Activated naive CD8-positive, alpha-beta T cell (primary cell): ENCODE measurements around the gene PGAP3.

Experiments used
- H3K27ac Mint-ChIP-seq: one replicate; pipeline ENCODE4 v1.8.0; 2021; ENCODE audit warnings: mixed read lengths
- H3K27me3 Mint-ChIP-seq: one replicate; pipeline ENCODE4 v1.8.0; 2021; ENCODE audit warnings: mixed read lengths
- H3K36me3 Mint-ChIP-seq: one replicate; pipeline ENCODE4 v1.8.0; 2021; ENCODE audit warnings: mixed read lengths
- H3K4me1 Mint-ChIP-seq: one replicate; pipeline ENCODE4 v1.8.0; 2021; ENCODE audit warnings: low read depth, mixed read lengths
- H3K4me3 Mint-ChIP-seq: one replicate; pipeline ENCODE4 v1.8.0; 2021; ENCODE audit warnings: mild to moderate bottlenecking, mixed read lengths
- H3K9me3 Mint-ChIP-seq: one replicate; pipeline ENCODE4 v1.8.0; 2021; ENCODE audit warnings: low read depth, mixed read lengths

PGAP3 gene

DNA sequence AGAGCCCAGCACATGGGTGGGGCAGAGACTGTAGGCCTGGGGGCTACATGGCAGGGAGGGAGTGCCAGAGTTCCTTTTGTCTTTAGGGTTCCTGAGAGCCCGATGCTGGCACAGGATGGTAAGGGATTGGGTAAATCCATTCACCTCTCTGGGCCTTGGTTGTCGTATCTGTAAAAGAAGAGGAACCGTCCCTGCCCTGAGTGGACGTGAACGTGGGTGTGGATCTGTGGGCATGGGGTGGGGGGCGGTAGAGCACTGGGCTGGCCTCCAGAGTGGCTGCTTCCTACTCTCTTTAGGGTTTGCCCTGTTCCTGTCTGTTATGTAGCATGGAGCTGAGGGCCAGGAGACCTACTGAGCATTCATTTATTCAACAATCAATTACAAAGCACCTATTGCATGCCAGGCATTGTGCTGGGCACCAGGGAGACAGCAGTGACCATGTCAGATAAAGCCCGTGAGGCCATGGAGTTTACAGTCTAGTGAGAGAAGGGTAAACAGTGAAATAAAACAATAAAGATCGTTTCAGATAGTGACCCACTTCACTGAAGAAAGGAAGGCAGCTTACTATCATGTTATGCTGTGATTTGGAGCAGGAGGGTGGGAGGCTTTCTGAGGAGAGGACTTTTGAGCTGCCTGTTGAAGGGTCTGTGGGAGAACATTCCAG is 35.8 kb downstream of the PGAP3 start:
- H3K4me3 Mint-ChIP-seq, result peak overlapping the region; percentile 43
- H3K4me1 Mint-ChIP-seq, result peaks cover 56% of the 10 kb centered on the region
- peak overlapping the region; percentile 70 for H3K27ac Mint-ChIP-seq
- H3K27me3 Mint-ChIP-seq, result no peaks in the 10 kb centered on the region
- no peaks in the 10 kb centered on the region for H3K36me3 Mint-ChIP-seq
- H3K9me3 Mint-ChIP-seq, result no peaks in the 10 kb centered on the region

DNA sequence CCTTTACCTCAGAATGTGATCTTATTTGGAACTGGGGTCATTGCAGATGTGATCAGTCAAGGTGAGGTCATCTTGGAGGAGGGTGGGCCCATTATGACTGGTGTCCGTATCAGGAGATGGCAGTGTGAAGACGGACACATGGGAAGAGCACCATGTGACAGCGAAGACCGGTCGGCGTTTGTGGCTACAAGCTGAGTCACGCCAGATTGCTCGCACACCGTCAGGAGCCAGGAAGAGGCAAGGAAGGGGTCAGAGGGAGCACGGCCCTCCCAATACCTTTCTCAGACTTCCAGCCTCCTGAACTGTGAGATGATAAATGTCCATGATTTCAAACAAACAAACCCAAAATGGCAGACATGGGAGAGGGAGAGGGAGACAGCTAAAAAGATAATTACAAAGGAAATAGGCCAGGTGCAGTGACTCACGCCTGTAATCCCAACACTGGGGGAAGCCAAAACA is 37.7 kb downstream of the PGAP3 start:
- peaks cover 57% of the 10 kb centered on the region for H3K4me1 Mint-ChIP-seq
- H3K27me3 Mint-ChIP-seq, result no peaks in the 10 kb centered on the region
- H3K36me3 Mint-ChIP-seq, result no peaks in the 10 kb centered on the region
- H3K4me3 Mint-ChIP-seq, result no peak overlapping the region
- no peaks in the 10 kb centered on the region for H3K9me3 Mint-ChIP-seq
- peak overlapping the region; percentile 59 for H3K27ac Mint-ChIP-seq

DNA sequence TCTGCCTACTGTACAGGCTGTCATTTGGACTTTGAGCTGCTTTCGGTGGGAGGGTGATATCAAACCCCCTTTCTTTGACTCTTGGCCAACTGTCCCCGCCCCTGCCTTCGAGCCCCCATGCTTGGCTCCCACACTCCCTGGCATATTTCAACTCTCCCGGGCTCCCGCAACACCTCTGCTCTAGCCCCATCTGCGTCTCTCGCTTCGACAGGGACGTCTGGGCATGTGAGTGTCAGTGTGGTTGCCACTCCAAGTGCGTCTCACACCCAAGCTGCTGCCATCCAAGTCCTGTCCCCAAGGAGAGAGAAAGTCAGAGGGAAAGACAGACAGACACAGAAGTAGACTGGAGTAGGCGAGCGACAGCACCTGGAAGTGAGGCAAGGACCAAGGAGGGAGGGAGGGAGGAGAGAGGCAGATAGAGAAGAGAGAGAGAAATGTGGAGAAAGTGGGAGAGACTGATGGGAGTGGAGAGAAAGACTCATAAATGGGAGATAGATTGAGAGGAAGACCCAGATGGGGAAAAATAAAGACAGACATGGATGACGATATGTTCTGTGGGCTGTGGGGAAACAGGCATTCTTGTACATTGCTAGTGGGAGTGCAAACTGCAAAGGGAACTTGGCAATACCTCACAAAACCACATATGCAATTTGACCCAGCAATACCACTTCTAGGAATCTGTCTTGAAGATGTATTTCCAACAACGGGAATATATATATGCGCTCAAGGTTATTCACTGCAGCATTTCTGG is 39.1 kb downstream of the PGAP3 start:
- peaks cover 54% of the 10 kb centered on the region for H3K4me1 Mint-ChIP-seq
- no peaks in the 10 kb centered on the region for H3K27me3 Mint-ChIP-seq
- peak overlapping the region; percentile 41 for H3K27ac Mint-ChIP-seq
- no peak overlapping the region for H3K4me3 Mint-ChIP-seq
- H3K36me3 Mint-ChIP-seq, result no peaks in the 10 kb centered on the region
- no peaks in the 10 kb centered on the region for H3K9me3 Mint-ChIP-seq

DNA sequence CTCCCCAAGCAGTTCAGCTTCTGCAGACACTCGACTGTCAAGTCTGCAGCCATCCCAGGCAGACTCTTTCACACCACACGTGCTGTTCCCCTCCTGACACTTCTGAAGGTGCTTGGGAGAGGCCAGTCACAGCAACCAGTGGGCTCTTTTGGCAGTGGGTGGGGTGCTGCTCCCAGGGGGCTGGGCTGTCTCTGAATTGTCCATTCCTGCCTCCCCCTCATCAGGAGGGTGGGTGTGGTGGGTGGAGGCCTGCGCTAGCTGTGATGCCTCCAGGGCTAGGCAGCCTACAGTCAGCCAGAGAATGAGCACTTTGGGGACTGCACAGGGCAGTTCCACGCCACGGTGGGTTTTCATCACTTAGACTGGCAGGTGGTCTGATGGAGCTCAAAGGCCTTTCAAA is 40.6 kb downstream of the PGAP3 start:
- no peak overlapping the region for H3K4me3 Mint-ChIP-seq
- no peaks in the 10 kb centered on the region for H3K9me3 Mint-ChIP-seq
- peaks cover 61% of the 10 kb centered on the region for H3K4me1 Mint-ChIP-seq
- H3K27me3 Mint-ChIP-seq, result no peaks in the 10 kb centered on the region
- H3K36me3 Mint-ChIP-seq, result no peaks in the 10 kb centered on the region
- peak overlapping the region; percentile 50 for H3K27ac Mint-ChIP-seq

GRCh38 chr17:39643271-39643670 is 44.6 kb downstream of the PGAP3 start:
- no peaks in the 10 kb centered on the region for H3K9me3 Mint-ChIP-seq
- no peaks in the 10 kb centered on the region for H3K36me3 Mint-ChIP-seq
- peak overlapping the region; percentile 55 for H3K27ac Mint-ChIP-seq
- peaks cover 73% of the 10 kb centered on the region for H3K4me1 Mint-ChIP-seq
- H3K27me3 Mint-ChIP-seq, result no peaks in the 10 kb centered on the region
- no peak overlapping the region for H3K4me3 Mint-ChIP-seq

- Mint-ChIP-seq H3K4me1 (peaks cover 78% of the 10 kb centered on the region), H3K27me3 (no peaks in the 10 kb centered on the region), H3K9me3 (no peaks in the 10 kb centered on the region), H3K27ac (peak overlapping the region; percentile 55), H3K4me3 (peak overlapping the region; percentile 37), H3K36me3 (no peaks in the 10 kb centered on the region)
These were observed 45.4 kb downstream of the PGAP3 start for GRCh38 chr17:39642291-39643074.

DNA sequence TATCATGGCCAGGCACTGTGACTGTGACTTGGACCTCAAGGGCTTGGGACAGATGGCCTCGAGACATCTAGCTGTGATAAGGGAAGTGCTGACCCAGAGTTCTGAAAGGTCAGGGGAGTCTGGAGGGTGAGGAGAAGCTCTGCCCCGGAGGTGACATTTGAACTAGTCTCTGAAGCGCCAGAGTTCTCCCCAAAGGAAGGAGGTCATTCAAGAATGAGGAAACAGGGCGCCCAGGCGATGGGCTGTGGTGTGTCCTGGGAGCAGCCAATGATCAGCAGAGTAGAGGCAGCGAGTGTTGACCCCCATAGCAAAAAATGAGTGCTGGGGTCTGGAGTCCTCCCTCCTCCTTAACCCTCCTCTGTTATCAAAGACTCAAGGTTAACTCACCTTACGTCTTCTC is 46.0 kb downstream of the PGAP3 start:
- Mint-ChIP-seq H3K4me1 (peaks cover 77% of the 10 kb centered on the region), H3K27me3 (no peaks in the 10 kb centered on the region), H3K4me3 (no peak overlapping the region), H3K27ac (no peak overlapping the region), H3K36me3 (no peaks in the 10 kb centered on the region), H3K9me3 (no peaks in the 10 kb centered on the region)

- no peaks in the 10 kb centered on the region for H3K9me3 Mint-ChIP-seq
- no peak overlapping the region for H3K4me3 Mint-ChIP-seq
These were observed 46.8 kb downstream of the PGAP3 start for GRCh38 chr17:39641097-39641496.

DNA sequence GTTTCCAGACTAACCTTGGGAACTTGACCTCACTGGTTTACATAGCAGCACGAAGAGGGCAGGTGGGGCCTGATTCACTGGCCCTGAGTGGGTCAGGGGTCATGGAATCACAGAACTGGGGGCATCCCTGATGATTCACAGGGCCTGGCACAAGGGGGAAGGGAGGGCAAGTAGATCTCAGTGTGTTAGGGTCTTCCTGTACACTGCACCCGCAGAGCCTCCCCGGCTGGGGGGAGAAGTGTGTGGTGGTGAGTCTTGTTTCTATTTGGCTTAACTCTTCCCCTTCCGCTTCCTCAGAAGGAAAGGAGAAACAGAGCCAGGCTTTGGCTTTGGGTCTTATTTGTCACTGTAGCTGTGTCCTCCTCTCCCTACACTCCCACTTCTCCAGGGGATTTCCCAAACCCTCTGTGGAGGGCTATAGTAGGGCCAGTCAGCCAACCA is 47.2 kb downstream of the PGAP3 start:
- Mint-ChIP-seq H3K27ac (peak overlapping the region; percentile 58), H3K9me3 (no peaks in the 10 kb centered on the region), H3K36me3 (no peaks in the 10 kb centered on the region), H3K27me3 (no peaks in the 10 kb centered on the region), H3K4me3 (peak overlapping the region; percentile 67), H3K4me1 (peaks cover 79% of the 10 kb centered on the region)

More at GRCh38 chr17:39641097-39641496, 46.8 kb downstream of the PGAP3 start:
- H3K36me3 Mint-ChIP-seq, result no peaks in the 10 kb centered on the region
- peaks cover 77% of the 10 kb centered on the region for H3K4me1 Mint-ChIP-seq
- no peaks in the 10 kb centered on the region for H3K27me3 Mint-ChIP-seq
- no peak overlapping the region for H3K27ac Mint-ChIP-seq

DNA sequence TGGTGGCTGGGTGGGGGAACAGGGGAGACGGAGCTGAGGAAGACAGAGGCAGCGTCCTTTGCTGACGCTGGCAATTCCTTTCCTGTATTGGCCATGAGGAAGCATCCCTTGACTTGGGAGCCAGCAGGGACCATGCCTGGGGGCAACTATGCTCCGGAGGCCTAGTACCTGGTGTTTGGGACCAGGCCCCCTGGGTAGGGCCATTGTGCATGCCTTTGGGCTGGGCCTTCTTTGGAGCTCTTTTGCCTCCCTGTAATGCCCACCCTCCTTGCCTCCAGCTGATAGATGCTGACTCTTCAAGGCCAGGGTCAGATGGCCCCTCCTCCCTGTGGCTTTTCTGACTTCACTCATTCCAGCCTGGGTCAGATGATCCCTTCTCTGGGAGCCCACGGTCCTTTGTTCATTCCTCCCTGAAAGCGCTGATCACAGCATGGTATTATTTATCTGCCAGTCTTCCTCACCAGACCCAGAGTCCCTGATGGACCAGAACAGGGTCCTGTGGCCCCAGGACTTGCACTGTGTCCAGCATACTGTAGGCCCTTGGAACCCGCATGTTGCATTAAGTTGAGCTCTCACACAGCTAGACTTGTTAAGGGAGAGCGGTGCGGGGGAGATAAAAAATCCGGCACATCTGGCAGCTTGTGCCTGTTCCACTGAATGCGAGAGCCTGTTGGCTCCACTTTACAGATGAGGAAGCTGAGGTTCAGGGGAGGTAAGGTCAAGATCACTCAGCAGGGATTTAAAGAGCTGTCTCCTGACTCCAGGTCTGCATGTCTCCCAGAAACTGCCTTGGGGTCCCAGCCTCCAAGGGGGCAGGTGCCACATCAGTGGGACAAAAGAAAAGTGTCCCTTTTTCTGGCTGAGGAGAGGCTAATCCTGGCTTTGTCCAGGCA is 48.0 kb downstream of the PGAP3 start:
- Mint-ChIP-seq H3K4me3 (peak overlapping the region; percentile 69), H3K36me3 (no peaks in the 10 kb centered on the region), H3K27me3 (no peaks in the 10 kb centered on the region), H3K9me3 (no peaks in the 10 kb centered on the region), H3K27ac (peak overlapping the region; percentile 46), H3K4me1 (peaks cover 75% of the 10 kb centered on the region)

GRCh38 chr17:39639043-39639442 is 48.8 kb downstream of the PGAP3 start:
- Mint-ChIP-seq H3K4me3 (peak overlapping the region; percentile 68), H3K4me1 (peaks cover 76% of the 10 kb centered on the region), H3K27me3 (no peaks in the 10 kb centered on the region), H3K9me3 (no peaks in the 10 kb centered on the region), H3K36me3 (no peaks in the 10 kb centered on the region), H3K27ac (no peak overlapping the region)

DNA sequence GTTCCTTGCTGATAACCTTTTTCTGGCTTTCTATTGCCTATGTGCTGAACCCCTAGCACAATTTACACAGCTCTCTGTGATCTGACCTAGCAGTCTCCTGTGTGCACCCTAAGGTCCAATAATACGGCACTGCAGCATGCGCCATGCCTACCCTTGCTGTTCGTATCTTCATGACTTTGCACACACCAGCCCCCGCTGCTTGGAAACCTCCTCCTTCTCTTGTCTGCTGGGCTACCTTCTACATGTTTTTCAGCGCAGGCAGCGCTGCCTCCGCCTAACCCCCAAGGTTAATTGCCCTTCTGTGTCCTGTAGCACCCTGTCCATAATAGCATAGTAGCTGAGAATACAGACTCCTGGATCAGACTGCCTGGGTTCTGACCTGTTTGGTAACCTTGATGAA is 49.5 kb downstream of the PGAP3 start:
- peak overlapping the region; percentile 86 for H3K27ac Mint-ChIP-seq
- no peaks in the 10 kb centered on the region for H3K36me3 Mint-ChIP-seq
- no peaks in the 10 kb centered on the region for H3K27me3 Mint-ChIP-seq
- no peaks in the 10 kb centered on the region for H3K9me3 Mint-ChIP-seq
- peaks cover 69% of the 10 kb centered on the region for H3K4me1 Mint-ChIP-seq
- peak overlapping the region; percentile 97 for H3K4me3 Mint-ChIP-seq

DNA sequence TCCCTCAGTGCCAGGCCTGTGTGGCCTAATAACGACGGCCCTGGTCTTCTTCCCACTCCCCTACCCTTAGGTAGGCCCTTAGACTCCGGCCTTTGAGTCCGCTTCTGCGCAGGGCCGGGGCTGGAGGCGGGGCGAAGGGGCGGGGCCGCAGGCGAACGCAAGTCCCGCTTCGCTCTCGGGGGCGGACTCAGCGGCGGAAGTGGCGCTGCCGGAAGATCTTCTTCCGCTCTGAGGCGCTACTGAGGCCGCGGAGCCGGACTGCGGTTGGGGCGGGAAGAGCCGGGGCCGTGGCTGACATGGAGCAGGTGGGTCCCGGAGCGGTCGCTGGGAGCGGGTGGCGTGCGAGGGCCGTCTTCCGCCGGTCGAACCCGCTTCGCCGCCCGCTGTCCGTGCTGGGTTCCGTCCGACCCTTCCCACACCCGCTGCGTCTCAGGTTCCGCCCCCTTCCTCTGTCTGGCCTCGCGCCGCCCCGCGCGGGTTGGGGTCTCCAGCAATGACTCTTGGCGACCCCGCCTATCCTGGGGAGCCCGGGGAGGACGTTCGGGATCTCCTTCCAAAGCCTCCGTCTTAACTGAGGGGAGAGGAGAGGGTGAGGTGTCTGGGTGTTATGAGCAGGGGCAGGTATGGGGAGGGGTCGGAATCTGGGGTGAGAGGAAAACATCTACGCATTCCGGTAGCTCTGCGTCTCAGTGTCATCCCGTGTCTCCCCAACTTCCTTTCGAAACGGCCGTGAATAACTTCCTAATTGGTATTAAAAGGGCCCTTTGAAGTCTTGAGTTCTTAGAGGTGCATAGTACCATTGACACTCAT is 50.7 kb downstream of the PGAP3 start, which contains the start of gene STARD3:
TSS of gene STARD3 (plus strand) at position 218 of the 810 bp plus-strand sequence. CDS start 16,388 bp downstream, outside the sequence.
- Mint-ChIP-seq H3K27me3 (no peaks in the 10 kb centered on the region), H3K27ac (peak within 1 kb of the TSS; percentile 86), H3K36me3 (no peaks in the 10 kb centered on the region), H3K4me3 (peak within 1 kb of the TSS; percentile 97), H3K9me3 (no peaks in the 10 kb centered on the region), H3K4me1 (peaks cover 58% of the 10 kb centered on the region)
